CD4-positive, alpha-beta T cell treated with Interleukin-21 for 1 hour (primary cell): Measurements from ENCODE around the gene MVB12B.
A peak's percentile ranks its signal among the peaks of the same experiment; 100 is the strongest.
"Not testable (repeated sequence)": the region's sequence is repeated elsewhere in the genome, so short reads cannot be mapped to it uniquely, and the experiment has no call there.

Experiments
- DNase-seq: peaks from one replicate; pipeline ENCODE4 v3.0.0-alpha.2; 2020

Gene MVB12B

GRCh38 chr9:126326228-126327005, at the start of gene MVB12B:
Gene MVB12B, plus strand, starts transcription at chr9:126326829. Its CDS starts 101 bp downstream, at chr9:126326930.
- peak; percentile 60 for DNase-seq

- no peak for DNase-seq
These were observed 42.7 kb upstream of the MVB12B start for GRCh38 chr9:126283799-126284465.

- DNase-seq, result not testable (repeated sequence)
These were observed 41.0 kb upstream of the MVB12B start for GRCh38 chr9:126285652-126286051.

DNA sequence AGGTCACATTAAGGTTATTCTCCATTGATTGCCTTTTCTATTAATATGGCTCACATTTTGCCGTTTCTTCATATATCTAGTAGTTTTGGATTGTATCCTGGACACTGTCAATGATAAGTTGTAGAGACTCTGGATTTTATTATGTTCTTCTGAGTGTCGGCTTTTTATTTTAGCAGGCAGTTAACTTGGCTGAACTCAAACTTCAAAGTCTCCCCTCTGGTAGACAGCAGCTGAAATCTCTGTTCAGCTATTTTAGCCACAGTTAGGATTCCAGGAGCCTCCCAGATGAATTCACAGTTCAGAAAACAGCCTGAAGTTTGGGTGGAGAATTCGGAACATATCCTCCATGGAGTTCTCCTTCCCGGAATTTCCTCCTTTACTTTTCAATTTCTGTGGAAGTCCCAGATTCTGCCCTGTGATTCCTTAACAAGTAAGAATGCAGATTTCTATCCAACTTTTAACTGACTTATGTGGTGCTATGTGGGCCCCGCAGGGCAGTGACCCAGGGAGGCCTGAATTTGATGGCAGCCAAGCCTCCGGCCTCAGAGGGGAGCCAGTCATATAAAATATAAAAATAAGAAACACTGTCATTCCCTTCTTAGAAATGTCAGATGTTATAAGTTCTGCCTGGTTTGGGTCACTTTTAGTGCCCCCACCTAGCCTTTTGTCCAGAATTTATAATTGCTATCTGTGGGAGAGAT, 39.3 kb upstream of the MVB12B start:
- no peak for DNase-seq

DNA sequence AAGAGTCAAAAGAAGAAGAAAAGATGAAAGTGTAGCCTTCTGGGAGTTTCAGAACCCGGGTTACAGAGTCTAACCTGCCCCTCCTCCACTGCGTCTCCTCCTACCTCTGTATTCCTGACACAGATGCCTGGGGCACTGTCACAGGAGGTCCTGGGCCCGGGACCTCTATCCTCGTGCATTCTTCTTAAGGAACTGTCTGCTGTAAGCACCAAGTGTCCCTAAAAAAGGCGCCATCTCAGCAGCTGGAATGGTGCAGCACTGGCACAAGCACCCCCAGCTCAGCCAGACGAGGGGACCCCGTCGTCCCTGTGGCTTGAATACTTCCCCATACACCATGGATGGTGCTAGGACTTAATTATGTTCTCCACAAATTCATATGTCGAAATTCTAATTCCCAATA, 35.8 kb upstream of the MVB12B start:
- no peak for DNase-seq

GRCh38 chr9:126291925-126292324, 34.7 kb upstream of the MVB12B start:
- DNase-seq, result no peak

- no peak for DNase-seq
These were observed 33.7 kb upstream of the MVB12B start for GRCh38 chr9:126292736-126293521.

- DNase-seq, result no peak
These were observed 33.1 kb upstream of the MVB12B start for GRCh38 chr9:126293522-126293889.

- no peak for DNase-seq
These were observed 32.1 kb upstream of the MVB12B start for GRCh38 chr9:126294331-126295081.

GRCh38 chr9:126295082-126295477, 31.5 kb upstream of the MVB12B start:
- no peak for DNase-seq

DNA sequence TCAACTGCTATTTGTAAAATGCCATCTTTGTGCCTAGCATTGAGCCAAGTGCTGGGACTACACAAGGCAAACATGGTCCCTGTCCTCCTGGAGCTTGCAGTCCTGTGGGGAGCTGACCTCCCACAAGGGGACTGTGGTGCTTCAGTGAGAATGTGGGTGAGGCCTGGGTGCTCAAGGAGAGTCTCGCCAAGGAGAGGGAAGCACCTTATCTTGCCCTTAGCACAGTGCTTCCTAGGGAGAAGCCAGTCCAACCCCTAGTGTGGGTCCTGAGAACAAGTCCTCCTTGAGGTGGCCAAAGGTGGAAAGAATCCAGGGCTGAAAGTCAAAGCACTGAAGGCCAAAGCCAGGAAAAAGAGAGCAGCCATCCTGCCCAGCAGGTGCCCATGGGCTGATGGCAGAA, 31.1 kb upstream of the MVB12B start:
- no peak for DNase-seq

GRCh38 chr9:126295936-126296600, 30.6 kb upstream of the MVB12B start:
- no peak for DNase-seq

DNA sequence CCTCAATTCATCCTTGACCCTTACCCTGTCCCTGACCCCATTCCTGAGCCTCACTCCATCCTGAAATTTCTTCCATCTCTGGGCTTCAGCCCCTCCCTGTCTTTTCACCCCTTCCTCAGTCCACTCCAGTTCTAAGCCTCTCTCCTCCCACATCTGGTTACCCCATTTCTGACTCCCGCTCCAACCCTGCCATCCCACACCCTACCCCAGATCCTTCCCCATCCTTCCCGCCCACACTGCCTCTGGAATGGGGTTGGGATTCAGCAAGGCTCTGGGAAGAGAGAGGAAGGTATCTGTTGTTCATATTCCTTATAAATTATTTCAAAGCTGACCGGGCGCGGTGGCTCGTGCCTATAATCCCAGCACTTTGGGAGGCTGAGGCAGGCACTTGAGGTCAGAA, 29.9 kb upstream of the MVB12B start:
- no peak for DNase-seq

GRCh38 chr9:126297661-126298060, 29.0 kb upstream of the MVB12B start:
- DNase-seq, result no peak

GRCh38 chr9:126298063-126298801, 28.4 kb upstream of the MVB12B start:
- DNase-seq, result no peak

DNA sequence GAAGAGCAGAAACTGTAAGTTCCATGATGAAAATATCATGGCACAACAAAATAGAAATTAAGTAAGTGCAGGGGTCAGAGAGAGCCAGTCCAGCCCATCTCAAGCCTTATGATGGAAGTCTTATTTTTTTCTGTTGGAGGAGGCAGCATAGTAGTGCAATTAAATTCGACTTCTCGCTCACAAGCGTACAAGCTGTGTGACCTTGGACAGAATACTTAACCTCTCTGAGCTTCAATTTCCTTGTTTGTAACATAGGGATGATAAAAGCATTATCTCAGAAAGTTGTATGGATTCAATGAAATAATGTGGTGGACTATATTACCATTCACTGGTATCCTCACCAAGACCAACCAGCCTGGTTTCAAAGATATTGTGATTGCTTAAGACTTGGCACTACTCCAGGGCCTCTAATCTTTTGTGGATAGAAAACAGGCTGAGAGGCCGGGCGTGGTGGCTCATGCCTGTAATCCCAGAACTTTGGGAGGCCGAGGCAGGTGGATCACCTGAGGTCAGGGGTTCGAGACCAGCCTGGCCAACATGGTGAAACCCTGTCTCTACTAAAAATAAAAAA, 26.8 kb upstream of the MVB12B start:
- no peak for DNase-seq

GRCh38 chr9:126301196-126301595, 25.4 kb upstream of the MVB12B start:
- no peak for DNase-seq

DNA sequence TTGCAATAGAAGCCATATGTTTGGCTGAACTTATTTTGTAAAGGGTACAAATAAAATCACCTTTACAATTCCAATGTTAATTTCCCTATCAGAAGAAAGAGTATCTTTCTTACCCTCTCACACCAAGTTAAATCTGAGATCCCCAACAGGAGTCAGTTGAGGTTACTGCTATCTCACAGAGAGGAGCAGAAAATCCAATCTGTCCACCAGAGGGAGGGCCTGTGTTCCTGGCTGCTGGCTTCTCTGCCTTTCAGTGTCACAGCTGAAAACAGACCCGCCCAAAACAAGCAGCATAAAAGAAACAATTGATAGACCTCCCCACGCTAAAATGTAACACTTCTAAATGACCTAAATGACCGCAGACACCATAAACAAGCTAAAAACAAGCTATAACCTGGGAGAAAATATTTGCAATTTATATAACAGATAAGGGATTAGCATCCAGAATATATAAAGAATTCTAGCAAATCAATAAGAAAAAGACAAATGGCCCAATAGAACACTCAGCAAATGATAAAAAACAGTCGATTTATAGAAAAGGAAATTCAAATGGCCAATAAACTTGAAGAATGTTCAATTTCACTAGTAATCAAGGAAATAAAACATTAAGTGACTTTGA, 24.5 kb upstream of the MVB12B start:
- DNase-seq, result peak; percentile 63

DNA sequence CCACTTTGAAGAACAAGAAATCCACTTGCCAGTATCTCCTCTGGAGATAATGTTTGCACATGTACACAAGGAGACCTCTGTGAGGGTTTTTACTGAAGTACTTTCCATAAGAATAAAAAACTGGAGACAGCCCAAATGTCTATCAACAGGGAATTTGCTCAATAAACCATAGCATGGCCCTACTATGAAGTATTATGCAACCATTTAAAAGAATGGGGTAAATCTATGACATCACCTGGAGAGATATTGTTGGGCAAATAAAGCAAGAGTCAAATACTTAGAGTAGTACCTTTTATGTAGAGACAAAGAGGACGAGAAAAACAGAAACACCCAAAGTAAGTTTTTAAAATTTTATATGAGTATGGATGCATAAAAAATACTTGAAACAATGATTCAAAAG, 23.9 kb upstream of the MVB12B start:
- DNase-seq, result no peak

DNA sequence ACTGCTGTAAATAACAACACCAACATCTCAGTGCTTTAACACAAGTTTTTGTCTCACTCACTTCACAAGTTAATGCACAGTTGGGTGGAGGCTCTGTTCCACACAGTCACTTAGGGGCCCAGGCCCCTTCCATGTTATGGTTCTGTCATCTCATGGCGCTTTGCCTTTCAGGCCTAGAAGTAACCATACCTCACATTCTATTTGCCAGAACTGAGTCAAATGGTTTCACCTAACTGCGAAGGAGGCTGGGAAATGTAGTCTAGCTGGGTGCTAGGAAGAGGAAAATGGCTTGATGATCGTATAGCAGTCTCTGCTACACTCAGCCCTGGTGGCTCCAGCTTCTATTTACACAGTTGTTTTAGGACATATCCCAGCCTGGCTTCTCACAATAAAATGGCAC, 23.1 kb upstream of the MVB12B start:
- DNase-seq, result no peak
